Measurements from ENCODE around the gene RBBP8NL.

RBBP8NL gene

DNA sequence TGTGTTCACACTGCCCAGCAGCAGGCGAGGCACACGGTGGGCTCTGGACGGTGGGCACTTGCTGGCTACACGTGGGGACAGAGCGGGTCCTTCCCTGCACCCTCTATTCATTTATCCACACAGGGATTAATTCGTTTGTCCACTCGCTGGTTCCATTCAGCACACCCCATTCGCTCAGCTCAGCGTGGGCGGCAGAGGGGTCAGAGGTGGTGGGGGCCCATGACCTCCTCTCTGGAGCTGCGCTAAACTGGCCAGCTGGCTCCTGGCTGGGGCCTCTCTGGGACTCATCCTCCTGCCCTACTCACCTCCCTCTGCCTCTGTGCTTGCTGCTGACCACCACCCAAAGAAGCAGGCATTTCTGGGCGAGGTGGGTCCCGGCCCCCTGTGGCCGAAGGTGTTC lies 21.4 kb upstream of the RBBP8NL start:
- Mint-ChIP-seq H3K9me3 (no peaks in the 10 kb centered on the region), H3K27ac (no peak overlapping the region), H3K36me3 (ENCODE audit: low read depth) (no peaks in the 10 kb centered on the region), H3K27me3 (ENCODE audit: low read depth, poor library complexity) (peaks cover 9% of the 10 kb centered on the region), H3K4me1 (peaks cover 42% of the 10 kb centered on the region), H3K4me3 (peak overlapping the region; percentile 8)
- DNase-seq: peak; percentile 51
- TF ChIP-seq, protein P1, sequence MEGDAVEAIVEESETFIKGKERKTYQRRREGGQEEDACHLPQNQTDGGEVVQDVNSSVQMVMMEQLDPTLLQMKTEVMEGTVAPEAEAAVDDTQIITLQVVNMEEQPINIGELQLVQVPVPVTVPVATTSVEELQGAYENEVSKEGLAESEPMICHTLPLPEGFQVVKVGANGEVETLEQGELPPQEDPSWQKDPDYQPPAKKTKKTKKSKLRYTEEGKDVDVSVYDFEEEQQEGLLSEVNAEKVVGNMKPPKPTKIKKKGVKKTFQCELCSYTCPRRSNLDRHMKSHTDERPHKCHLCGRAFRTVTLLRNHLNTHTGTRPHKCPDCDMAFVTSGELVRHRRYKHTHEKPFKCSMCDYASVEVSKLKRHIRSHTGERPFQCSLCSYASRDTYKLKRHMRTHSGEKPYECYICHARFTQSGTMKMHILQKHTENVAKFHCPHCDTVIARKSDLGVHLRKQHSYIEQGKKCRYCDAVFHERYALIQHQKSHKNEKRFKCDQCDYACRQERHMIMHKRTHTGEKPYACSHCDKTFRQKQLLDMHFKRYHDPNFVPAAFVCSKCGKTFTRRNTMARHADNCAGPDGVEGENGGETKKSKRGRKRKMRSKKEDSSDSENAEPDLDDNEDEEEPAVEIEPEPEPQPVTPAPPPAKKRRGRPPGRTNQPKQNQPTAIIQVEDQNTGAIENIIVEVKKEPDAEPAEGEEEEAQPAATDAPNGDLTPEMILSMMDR (IDR thresholded peaks at IDR 0.05): no peak

DNA sequence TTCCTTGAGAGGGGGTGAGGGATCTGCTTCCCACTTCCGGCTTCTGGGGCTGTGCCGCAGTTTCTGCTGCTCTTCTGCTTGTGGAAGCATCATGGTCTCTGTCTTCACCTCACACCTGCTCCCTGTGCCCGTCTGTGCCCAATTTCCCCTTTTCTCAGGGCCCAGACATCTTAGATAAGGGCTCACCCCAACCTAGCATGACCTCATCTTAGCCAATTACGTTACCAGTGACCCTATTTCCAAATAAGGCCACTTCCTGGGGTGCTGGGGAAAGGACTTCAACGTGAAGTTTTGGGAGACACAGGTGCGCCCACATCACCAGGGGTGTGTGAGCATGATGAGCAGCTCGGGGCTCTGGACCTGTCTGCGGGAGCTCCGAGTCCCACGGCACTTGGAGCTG lies 20.7 kb upstream of the RBBP8NL start:
- TF ChIP-seq, protein P1 (IDR thresholded peaks at IDR 0.05): no peak
- peaks cover 15% of the 10 kb centered on the region for H3K27me3 Mint-ChIP-seq (ENCODE audit: low read depth, poor library complexity)
- peaks cover 36% of the 10 kb centered on the region for H3K4me1 Mint-ChIP-seq
- H3K4me3 Mint-ChIP-seq: no peak overlapping the region
- no peaks in the 10 kb centered on the region for H3K9me3 Mint-ChIP-seq
- DNase-seq: no peak
- H3K27ac Mint-ChIP-seq: no peak overlapping the region
- no peaks in the 10 kb centered on the region for H3K36me3 Mint-ChIP-seq (ENCODE audit: low read depth)

DNA sequence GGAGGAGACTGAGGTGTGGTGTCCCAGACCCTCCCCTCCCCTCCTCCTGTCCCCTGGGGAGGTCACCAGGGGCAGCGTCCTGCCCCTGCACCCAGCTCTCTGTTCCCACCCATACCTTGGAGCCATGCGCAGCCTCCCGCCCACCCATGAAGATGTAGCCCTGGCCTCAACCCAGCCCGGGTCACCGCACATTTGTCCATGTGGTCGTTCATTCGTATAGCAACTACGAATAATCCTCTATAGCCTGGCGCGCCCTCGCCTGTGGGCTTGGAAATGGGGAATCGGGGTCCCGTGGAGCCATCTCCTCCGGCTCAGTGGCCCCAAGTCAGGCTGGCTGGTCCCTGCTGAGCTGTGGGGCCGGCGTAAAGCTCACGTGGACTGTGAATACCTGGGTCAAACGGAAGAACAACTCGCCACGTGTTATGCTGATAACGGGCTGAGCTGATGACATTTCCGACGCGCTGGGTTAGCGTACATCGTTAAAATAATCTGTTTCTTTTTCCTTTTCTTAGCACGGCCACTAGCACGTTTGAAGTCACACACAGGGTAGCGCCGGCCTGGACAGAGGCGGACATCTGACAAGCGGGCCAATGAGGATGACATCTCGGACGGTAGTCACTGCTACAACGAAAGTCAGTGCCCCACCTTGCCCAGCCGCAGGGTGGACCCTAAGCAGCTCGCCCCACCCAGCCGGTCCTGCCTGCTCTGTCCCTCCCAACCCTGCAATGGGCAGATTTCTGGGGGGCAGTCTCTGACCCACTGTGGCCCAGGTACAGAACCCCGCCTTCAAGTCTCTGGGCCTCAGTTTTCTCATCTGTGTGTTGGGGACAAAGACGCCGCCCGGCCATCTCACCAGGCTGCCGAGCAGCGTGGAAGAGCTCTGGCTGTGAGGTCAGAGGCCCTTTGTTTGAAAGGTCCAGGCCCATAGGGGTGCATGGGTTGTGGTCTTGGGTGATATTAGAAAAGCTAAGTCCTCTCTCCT lies 19.8 kb upstream of the RBBP8NL start:
- TF ChIP-seq, protein P1 (IDR thresholded peaks at IDR 0.05): no peak
- Mint-ChIP-seq H3K27ac (no peak overlapping the region), H3K9me3 (no peaks in the 10 kb centered on the region), H3K27me3 (ENCODE audit: low read depth, poor library complexity) (peaks cover 17% of the 10 kb centered on the region), H3K4me1 (peaks cover 36% of the 10 kb centered on the region), H3K36me3 (ENCODE audit: low read depth) (no peaks in the 10 kb centered on the region), H3K4me3 (no peak overlapping the region)
- no peak for DNase-seq

DNA sequence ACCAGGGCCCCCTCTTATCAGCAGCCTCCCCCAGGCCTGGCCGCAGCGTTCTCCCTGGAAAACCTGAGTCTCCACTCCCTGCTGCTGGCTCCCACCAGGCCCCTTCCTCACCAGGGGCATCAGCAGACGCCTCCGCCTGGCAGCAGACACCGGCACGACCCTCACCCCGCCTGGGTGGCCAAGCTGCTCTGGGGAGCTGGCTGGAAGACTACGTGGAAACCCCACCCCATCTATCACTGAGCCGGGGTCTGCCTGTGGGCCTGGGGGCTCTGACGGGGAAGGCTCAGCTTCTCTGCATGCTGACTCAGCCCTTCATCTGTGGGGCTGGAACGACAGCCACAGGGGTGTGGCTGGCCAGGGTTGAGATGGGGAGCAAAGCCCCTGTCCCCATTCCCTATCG lies 19.1 kb upstream of the RBBP8NL start:
- TF ChIP-seq, protein P1 (IDR thresholded peaks at IDR 0.05): no peak
- Mint-ChIP-seq H3K27me3 (ENCODE audit: low read depth, poor library complexity) (peaks cover 14% of the 10 kb centered on the region), H3K27ac (no peak overlapping the region), H3K36me3 (ENCODE audit: low read depth) (no peaks in the 10 kb centered on the region), H3K4me3 (no peak overlapping the region), H3K4me1 (peaks cover 36% of the 10 kb centered on the region), H3K9me3 (no peaks in the 10 kb centered on the region)
- DNase-seq: no peak

DNA sequence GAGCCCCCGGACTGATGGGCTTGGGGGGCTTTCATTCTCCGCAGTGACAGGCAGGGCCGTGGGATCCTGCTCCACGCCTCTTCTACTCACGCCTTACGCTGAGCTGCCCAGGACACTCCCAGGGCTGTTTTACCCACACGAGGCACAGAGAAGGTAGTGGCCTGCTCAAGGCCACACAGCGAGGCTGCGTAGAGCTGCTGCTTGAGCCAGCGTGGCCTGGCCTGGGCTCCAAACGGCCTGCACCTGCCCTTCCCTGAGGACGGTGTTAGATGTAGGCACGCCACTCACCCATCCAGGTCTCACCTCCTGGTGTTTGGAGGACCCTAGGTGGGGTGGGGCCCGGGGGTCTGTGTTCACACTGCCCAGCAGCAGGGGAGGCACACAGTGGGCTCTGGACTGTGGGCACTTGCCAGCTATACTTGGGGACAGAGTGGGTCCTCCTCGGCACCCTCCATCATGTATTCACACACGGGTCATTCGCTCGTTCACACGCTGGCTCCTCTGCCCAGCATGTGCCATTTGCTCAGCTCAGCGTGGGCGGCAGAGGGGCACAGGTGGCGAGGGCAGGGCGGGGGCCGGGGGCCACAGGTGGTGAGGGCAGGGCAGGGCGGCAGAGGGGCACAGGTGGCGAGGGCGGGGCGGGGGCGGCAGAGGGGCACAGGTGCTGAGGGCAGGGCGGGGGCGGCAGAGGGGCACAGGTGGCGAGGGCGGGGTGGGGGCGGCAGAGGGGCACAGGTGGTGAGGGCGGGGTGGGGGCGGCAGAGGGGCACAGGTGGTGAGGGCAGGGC lies 18.4 kb upstream of the RBBP8NL start:
- H3K27me3 Mint-ChIP-seq (ENCODE audit: low read depth, poor library complexity): peaks cover 14% of the 10 kb centered on the region
- peaks cover 37% of the 10 kb centered on the region for H3K4me1 Mint-ChIP-seq
- no peak overlapping the region for H3K27ac Mint-ChIP-seq
- no peaks in the 10 kb centered on the region for H3K36me3 Mint-ChIP-seq (ENCODE audit: low read depth)
- H3K4me3 Mint-ChIP-seq: no peak overlapping the region
- no peak for DNase-seq
- TF ChIP-seq, protein P1 (IDR thresholded peaks at IDR 0.05): no peak
- H3K9me3 Mint-ChIP-seq: no peaks in the 10 kb centered on the region

All from nephron progenitor cell (in vitro differentiated cells).